AG08396 (cell line): ENCODE measurements around the gene NFATC4.
A peak's percentile ranks its signal among the peaks of the same experiment; 100 is the strongest.
"Not testable (repeated sequence)": the region's sequence is repeated elsewhere in the genome, so short reads cannot be mapped to it uniquely, and the experiment has no call there.

Experiments used
- DNase-seq: peaks from one replicate; pipeline ENCODE4 v3.0.0; 2012; ENCODE audit warnings: low spot score, mixed read lengths

Gene NFATC4

GRCh38 chr14:24367514-24368211 lies at the start of gene NFATC4:
TSS of gene NFATC4 (plus strand) at chr14:24368184. CDS start at chr14:24368341, 157 bp downstream.
- DNase-seq, result peak; percentile 93

DNA sequence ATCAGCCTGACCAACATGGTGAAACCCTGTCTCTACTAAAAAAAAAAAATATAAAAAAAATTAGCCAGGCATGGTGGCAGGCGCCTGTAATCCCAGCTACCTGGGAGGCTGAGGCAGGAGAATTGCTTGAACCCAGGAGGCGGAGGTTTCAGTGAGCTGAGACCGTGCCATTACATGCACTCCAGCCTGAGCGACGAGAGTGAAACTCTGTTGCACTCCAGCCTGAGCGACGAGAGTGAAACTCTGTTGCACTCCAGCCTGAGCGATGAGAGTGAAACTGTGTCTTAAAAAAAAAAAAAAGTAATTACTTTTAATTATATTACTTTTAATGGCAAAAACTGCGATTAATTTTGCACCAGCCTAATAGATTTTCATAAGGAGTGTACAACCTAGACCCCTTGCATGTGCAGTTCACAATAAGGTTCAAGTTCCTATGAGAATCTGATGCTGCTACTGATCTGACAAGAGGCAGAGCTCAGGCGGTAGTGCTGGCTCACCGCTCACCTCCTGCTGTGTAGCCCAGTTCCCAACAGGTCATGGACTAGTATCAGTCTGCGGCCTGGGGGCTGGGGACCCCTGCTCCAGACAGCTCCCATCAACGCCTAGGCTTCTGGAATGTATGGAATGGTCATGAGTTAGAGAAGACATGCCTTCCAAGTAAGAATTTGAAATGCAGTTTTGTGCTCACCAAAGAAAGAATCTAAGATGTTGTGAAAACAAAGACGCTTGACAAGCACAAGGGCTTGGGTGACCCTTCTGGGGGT lies 46.6 kb upstream of the NFATC4 start:
- DNase-seq, result no peak

GRCh38 chr14:24322672-24323071 lies 45.3 kb upstream of the NFATC4 start:
- DNase-seq, result no peak

GRCh38 chr14:24323341-24323740 lies 44.6 kb upstream of the NFATC4 start:
- DNase-seq, result no peak

DNA sequence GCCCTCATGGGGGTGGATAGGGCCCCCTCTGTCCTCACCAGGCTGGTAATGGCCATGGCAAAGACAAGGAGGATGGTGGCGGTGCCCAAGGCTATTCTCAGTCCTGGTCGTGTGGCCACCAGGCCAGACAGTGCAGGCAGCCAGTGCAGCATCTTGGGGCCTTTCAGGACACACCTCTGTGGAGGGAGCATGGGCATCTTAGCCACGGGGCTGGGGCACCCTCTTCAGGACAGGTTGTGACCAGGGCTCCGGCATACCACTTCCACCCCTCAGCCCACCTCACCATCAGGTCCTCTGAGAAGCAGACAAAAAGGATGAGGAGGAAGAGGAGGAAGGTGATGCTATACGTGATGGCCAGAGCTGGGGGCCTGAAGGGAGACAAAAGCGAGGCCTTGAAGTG lies 44.0 kb upstream of the NFATC4 start:
- DNase-seq, result no peak

DNA sequence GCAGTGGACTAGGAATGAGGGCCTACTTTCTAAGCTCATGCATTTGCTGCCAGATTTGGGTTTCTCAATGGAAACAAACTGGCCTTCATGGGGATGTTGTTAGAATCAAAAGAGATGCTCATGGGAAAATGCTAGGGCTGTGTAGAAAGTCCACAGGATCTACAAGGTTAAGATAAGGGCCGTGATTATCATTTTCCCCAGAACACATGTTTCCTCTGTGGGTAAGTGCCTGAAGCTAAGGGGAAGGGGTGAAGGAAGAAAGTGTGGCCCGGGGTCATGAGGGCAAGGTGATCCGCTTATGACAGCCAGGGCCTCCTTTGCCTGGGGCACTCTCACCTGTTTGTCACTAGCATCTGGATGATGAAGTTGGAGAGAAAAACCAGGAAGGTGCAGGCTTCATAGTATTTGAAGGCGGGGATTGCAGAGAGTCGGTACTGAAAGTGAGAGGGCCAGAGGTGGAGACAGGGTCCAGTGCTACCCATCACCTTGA lies 42.9 kb upstream of the NFATC4 start:
- DNase-seq, result no peak

DNA sequence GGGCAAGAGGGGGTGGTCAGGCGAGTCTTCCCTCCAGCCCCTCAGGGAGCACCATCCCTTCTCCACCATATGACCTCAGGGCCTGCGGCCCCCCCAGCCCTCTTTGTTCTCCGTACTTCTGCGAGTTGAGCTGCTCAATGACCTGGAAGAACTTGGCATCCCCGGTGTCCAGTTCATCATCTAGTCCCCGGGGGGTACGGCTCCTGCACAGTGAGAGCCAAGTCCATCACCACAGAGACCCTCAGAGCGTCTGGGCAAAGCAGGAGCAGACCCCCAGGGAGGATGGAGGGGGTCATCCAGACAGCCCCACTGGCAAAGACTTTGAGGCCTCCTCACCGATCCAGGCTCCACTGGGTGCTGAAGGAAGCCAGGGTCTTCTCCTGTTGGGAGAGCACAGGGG lies 42.0 kb upstream of the NFATC4 start:
- DNase-seq, result no peak

DNA sequence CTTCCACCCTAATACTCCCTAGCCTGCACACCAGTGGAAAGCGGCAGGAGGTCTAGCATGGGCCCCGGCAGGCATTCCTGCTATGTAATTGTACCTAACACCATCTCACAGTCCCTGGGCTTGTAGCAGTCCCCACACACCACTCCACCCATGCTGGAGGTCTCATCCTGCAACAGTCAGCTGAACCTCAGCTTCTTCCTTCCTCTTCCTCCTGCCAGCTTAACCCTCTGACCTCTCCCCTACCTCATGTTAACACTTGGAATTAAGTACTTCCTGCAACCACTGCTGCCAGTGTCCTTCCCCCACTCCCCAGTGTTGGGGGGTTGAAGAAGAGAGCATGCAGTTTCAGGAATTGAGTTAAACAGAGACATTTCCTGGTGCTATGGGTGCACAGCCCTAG lies 40.7 kb upstream of the NFATC4 start:
- DNase-seq, result no peak

DNA sequence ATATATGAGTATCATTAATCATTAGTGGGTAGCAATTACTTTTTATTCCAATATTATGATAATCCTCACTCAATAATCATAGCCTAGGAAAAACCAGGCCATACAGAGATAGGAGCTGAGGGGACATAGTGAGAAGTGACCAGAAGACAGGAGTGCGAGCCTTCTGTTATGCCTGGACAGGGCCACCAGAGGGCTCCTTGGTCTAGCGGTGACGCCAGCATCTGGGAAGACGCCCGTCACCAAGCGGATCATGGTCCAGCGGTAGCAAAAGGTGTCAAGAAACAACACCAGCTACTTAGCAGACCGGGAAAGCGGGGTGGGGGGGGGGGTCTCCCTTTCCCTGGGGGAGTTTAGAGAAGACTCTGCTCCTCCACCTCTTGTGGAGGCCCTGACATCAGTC lies 40.1 kb upstream of the NFATC4 start:
- not testable (repeated sequence) for DNase-seq

DNA sequence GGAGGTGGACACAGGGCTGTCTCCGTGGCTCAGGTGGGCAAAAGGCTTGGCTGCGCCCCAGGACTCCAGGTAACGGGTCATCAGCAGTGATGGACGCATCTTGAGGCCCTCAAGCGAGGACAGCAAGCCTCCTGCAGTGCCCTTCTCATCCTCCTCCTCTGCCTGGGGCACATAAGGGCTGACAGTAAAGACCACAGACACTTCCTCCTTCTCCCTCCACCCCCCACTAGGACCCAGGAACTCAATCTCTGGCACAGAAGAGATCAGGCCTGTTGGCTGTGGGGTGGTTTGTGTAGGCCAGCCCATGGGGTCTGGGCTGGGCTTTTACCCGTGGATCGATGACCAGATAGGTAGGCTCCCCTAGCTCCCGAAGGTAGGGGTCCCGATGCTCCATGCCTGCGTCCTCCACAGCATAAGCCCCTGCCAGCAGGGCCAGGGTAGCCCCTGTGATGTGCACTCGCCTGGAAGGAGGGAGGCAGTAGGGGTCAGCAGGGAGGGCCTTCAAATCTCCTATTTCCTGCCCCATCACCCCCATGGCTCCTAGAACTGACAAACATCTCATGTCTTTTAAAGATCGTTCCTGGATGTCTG lies 38.8 kb upstream of the NFATC4 start:
- no peak for DNase-seq

GRCh38 chr14:24329736-24330135 lies 38.2 kb upstream of the NFATC4 start:
- DNase-seq, result no peak

- DNase-seq, result no peak
Observed at GRCh38 chr14:24330973-24331674, 36.9 kb upstream of the NFATC4 start.

GRCh38 chr14:24331731-24332267 lies 36.2 kb upstream of the NFATC4 start:
- DNase-seq, result no peak

DNA sequence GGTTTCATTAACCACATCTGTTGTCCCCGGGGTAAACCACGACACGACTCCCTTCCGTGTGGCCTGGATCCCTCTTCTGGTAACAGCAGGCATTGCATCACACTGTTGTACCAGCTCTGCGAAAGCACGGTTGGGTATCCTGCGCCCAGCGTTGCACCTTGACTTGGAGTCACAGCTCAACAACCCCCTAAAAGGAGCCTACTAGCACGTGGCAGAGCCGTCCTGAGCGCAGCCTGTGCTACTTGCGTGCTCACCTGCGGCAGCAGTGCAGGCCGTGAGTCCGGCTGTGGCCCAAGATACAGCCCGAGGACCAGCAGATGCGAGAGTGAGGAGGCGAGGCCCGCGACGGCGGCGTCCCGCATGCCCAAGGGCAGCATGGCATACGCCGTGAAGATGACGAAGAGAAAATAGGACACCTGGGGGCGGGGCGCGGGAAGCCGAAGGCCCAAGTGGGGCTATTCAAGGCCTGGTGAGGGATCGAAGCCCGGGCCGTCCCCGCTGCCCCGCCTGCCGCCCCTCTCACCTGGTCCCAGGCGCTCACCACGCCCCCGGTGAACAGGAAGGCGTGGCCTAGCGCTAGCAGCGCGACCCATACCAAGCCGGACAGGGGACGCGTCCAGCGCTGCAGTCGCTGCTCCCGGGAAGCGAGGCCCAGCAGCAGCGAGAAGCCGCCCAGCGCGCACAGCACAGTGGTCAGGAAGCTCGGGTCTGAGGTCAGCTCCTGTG lies 35.6 kb upstream of the NFATC4 start:
- DNase-seq, result peak; percentile 87

DNA sequence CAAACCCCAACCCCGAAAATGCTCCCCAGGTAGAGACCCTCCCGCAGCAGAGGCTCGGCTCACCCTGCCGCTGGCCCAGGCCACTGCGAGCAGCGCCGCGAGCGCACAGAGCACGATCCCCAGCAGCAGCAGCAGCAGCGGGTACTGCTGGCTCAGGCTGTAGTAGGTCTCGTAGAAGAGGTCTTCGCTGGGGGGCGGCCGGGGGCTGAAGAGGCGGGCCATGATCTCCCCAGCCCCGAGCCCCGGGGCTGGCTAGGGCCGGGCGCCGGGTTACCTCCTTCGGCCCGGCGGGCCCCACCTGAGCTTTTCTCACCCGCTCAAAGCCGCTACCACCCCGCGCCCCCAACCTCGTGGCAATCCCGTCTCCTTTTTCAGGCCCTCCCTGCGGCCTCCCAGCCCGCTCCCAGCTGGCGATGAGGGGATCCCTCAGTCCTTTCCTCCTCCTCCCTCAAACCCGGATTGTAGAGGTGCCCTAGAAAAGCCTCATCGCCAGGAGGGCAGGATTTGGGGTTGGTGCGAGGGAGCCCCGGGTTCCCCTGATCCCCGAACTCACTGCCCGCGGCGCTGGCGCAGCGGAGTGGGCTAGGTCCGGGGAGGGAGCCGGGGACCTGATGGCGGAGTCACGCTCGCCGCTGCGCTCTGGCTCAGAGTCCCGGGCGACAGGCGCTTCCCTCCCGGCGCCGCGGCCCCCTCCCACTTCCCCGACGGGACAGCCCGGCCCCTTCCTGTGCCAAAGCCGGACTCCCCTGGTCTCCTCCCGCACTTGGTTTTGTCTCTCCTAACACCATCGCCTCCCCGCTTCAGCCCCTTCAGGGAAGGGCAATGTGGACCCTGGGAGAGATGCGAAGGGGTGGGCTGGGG lies 33.3 kb upstream of the NFATC4 start, which contains the start of gene ADCY4:
TSS of gene ADCY4 (minus strand) at position 641 of the 861 bp plus-strand sequence. CDS start at position 222, 419 bp downstream.
- no peak for DNase-seq

DNA sequence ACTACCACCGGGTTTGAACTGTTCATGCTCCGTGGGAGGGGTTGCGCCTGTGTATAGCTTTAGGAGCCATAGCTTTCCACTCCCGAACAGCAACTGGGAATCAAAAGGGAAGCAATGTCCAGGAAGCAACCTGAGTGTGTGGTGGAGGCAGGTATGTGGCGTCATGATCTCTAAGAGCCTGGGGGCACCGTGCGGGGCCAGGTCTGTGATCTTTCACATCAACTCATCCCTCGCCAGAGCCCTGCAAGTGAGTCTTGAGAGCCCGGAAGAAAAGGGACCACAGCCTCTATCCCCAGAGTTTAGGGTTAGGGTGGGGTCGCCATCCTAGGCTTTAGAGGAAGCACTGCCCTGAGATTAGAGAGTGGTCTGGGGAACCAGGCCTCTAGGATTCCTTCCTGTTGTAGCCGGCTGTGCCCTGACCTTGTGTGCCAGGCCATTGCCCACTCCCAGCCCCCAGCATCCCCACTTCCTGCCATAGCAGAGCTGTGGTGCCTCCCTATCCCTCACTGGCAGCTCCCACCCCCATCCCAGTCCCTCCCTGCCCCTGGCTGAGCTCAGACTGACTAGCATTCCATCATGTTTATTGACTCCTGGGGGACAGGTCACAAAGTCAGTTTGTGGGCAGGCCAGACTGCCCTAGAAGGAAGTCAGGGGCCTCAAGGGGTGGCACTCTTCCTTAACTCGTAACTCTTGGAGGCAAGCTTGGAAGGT lies 32.4 kb upstream of the NFATC4 start:
- DNase-seq, result no peak

GRCh38 chr14:24337144-24337823 lies 30.7 kb upstream of the NFATC4 start:
- DNase-seq, result no peak

DNA sequence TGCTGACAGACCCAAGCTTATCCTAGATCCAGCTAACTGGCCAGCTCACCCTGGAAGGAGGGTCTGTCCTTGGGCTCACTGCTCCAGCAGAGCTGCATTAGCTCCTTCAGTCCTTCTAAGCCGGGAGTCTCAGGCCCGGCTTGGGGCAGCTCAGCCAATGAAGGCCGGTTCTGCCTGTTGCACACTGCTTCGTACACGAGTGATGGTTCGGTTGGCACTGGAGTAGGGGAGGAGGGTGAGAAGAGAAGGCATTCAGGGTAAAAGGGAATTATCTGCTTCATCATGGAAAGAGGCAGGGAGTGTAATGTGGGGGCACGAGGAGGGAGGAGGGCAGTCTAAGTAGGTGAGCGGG lies 30.2 kb upstream of the NFATC4 start:
- DNase-seq, result no peak

DNA sequence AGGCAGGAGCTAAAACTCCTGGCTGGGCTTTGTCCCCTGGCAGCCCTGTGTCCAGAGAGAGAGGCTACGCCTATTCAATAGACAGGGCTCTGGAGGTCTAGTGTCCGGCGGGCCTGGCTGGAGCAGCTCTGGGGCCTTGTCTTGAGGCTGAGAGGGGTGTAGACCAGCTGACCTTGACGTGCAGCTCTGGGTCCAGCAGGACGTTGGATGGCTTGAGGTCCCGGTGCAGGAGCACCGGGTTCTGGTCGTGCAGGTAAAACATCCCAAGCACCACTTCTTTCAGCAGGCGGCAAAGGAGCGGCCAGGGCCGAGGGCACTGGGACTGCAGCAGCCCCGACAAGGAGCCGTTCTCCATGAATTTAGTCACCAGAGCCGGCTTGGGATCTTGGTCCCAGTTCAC lies 29.1 kb upstream of the NFATC4 start:
- DNase-seq, result no peak
